Esophagus muscularis mucosa (tissue), 4 donors: ENCODE data around the gene SLC25A26. TPM values are rescaled to one million over a fixed set of nuclear protein-coding genes. Genes with fewer than 3 reads are reported as not detected.

Experiments
- DNase-seq: peaks from one replicate; pipeline ENCODE4 v3.0.0-alpha.2; 2017; ENCODE audit errors: extremely low spot score
- H3K27ac ChIP-seq, 4 donors: fragments of 200-600 bp; sonication (generic); replicated peaks in 1 of 4; 1 replicate in 3 of 4; 2 replicates in 1 of 4; pipeline ENCODE4 v1.5.1; 2016 to 2019; ENCODE audit warnings: mild to moderate bottlenecking in 1 of 4
- H3K27me3 ChIP-seq, 4 donors: fragments of 200-600 bp; sonication (generic); one replicate each; pipeline versions ENCODE4 v1.5.1 to v1.6.0; 2016 to 2019
- H3K36me3 ChIP-seq, 4 donors: fragments of 200-600 bp; sonication (generic); one replicate each; pipeline ENCODE4 v1.5.1; 2016 to 2019
- H3K4me1 ChIP-seq, 4 donors: fragments of 200-600 bp; sonication (generic); one replicate each; pipeline ENCODE4 v1.5.1; 2016 to 2019
- H3K4me3 ChIP-seq, 4 donors: fragments of 200-600 bp; sonication (generic); 1 replicate in 2 of 4; 2 replicates in 2 of 4; pipeline ENCODE4 v1.5.1; 2016 to 2019; ENCODE audit warnings: mild to moderate bottlenecking in 4 of 4, moderate library complexity in 1 of 4
- H3K9me3 ChIP-seq, 4 donors: fragments of 200-600 bp; sonication (generic); 1 replicate in 3 of 4; 2 replicates in 1 of 4; pipeline ENCODE4 v1.5.1; 2016 to 2019
- CTCF ChIP-seq, 3 experiments: fragments of 200-600 bp in 2 of 3; fragments of 450-650 bp in 1 of 3; sonication (generic) in 2 of 3; IDR thresholded peaks; one replicate each; pipeline ENCODE4 v1.5.1; 2017 to 2019; ENCODE audit warnings: antibody characterized with exemption in 3 of 3, mild to moderate bottlenecking in 2 of 3, moderate library complexity in 1 of 3
- EP300 ChIP-seq: sonication (generic); formaldehyde crosslinking; IDR thresholded peaks from one replicate; pipeline ENCODE4 v1.6.1; 2017; ENCODE audit warnings: antibody characterized with exemption
- POLR2A ChIP-seq: fragments of 450-650 bp; IDR thresholded peaks from one replicate; pipeline ENCODE4 v1.6.1; 2017; ENCODE audit warnings: antibody characterized with exemption, moderate library complexity, mild to moderate bottlenecking, low read depth
- POLR2AphosphoS5 ChIP-seq, 2 donors: sonication (generic); formaldehyde crosslinking; IDR thresholded peaks; one replicate each; pipeline ENCODE4 v1.6.1; 2017; ENCODE audit warnings: antibody characterized with exemption in 2 of 2
- WGBS: methylation state at CpG from one replicate; pipeline ENCODE4 v1.1.5; 2018; 5-methylcytosine and 5-hydroxymethylcytosine counted together
- intact Hi-C: fragments of 100-400 bp; cut with DNase I; formaldehyde crosslinking; loops from one replicate; pipeline ENCODE4 v1.15.1; 2023
- total RNA-seq, 4 donors: library from RNA; depleted of rRNA; stranded (reverse); fragments of >200 nt; gene quantifications; one replicate each; pipeline versions ENCODE4 v1.1.0 to v1.2.1, GENCODE V29; 2016

The SLC25A26 gene
- total RNA-seq, 4 donors from 2014 or later, result 23.0 to 39.0 (median 26.0) TPM

- intact Hi-C loops, result no loop called here
- H3K4me1 ChIP-seq, result peaks cover 7 to 12% (median 10%) of the 10 kb centered on the region in 4 donors
- H3K27me3 ChIP-seq, result no peaks in the 10 kb centered on the region
- TF ChIP-seq POLR2A, result no peak
- no peak for TF ChIP-seq CTCF (IDR thresholded peaks at IDR 0.05)
- TF ChIP-seq POLR2AphosphoS5 (IDR thresholded peaks at IDR 0.05), result no peak
- no peak for TF ChIP-seq EP300
- no peaks in the 10 kb centered on the region for H3K9me3 ChIP-seq
- DNase-seq, result no peak
- H3K36me3 ChIP-seq, result no peaks in the 10 kb centered on the region
- no peak overlapping the region for H3K4me3 ChIP-seq
- H3K27ac ChIP-seq, result no peak overlapping the region
- WGBS, result 58% methylated on average over 2 of the region's 2 CpGs
Measured at GRCh38 chr3:66354001-66354400, 133.2 kb downstream of the SLC25A26 start.

- no peaks in the 10 kb centered on the region for H3K9me3 ChIP-seq
- H3K27ac ChIP-seq, result no peak overlapping the region
- intact Hi-C loops, result no loop called here
- no peak for DNase-seq
- no peaks in the 10 kb centered on the region for H3K36me3 ChIP-seq
- H3K4me3 ChIP-seq, result no peak overlapping the region
- no peak for TF ChIP-seq POLR2AphosphoS5 (IDR thresholded peaks at IDR 0.05)
- no peak for TF ChIP-seq POLR2A
- no peak for TF ChIP-seq EP300
- TF ChIP-seq CTCF (IDR thresholded peaks at IDR 0.05), result no peak
- WGBS, result 95% methylated on average over 3 of the region's 3 CpGs
- H3K27me3 ChIP-seq, result no peaks in the 10 kb centered on the region
- peaks cover 7 to 12% (median 10%) of the 10 kb centered on the region in 4 donors for H3K4me1 ChIP-seq
Measured at GRCh38 chr3:66355394-66355793, 134.6 kb downstream of the SLC25A26 start.

GRCh38 chr3:66355997-66356396 lies 135.2 kb downstream of the SLC25A26 start:
- Histone ChIP-seq H3K27me3 (no peaks in the 10 kb centered on the region), H3K4me1 (peaks cover 7 to 12% (median 10%) of the 10 kb centered on the region in 4 donors), H3K4me3 (no peak overlapping the region), H3K36me3 (no peaks in the 10 kb centered on the region), H3K27ac (no peak overlapping the region), H3K9me3 (no peaks in the 10 kb centered on the region)
- TF ChIP-seq CTCF (IDR thresholded peaks at IDR 0.05) (no peak), EP300 (no peak), POLR2AphosphoS5 (IDR thresholded peaks at IDR 0.05) (no peak), POLR2A (no peak)
- WGBS, result 100% methylated on average over 1 of the region's 1 CpG
- intact Hi-C loops, result no loop called here
- no peak for DNase-seq

GRCh38 chr3:66361356-66361755 lies 140.6 kb downstream of the SLC25A26 start:
- Histone ChIP-seq H3K36me3 (no peaks in the 10 kb centered on the region), H3K4me1 (peaks cover 0 to 19% (median 10%) of the 10 kb centered on the region in 4 donors), H3K9me3 (no peaks in the 10 kb centered on the region), H3K4me3 (no peak overlapping the region), H3K27me3 (no peaks in the 10 kb centered on the region), H3K27ac (no peak overlapping the region)
- intact Hi-C loops, result no loop called here
- WGBS, result 97% methylated on average over 5 of the region's 5 CpGs
- DNase-seq, result no peak
- TF ChIP-seq POLR2A, result no peak
- no peak for TF ChIP-seq CTCF (IDR thresholded peaks at IDR 0.05)
- TF ChIP-seq POLR2AphosphoS5 (IDR thresholded peaks at IDR 0.05), result no peak

GRCh38 chr3:66362541-66362941 lies 141.7 kb downstream of the SLC25A26 start:
- TF ChIP-seq POLR2AphosphoS5 (IDR thresholded peaks at IDR 0.05) (no peak), CTCF (IDR thresholded peaks at IDR 0.05) (no peak), EP300 (no peak), POLR2A (no peak)
- DNase-seq, result no peak
- H3K36me3 ChIP-seq, result no peaks in the 10 kb centered on the region
- H3K9me3 ChIP-seq, result no peaks in the 10 kb centered on the region
- peaks cover 0 to 19% (median 10%) of the 10 kb centered on the region in 4 donors for H3K4me1 ChIP-seq
- H3K27ac ChIP-seq, result no peak overlapping the region
- intact Hi-C loops, result no loop called here
- no peak overlapping the region for H3K4me3 ChIP-seq
- 50% methylated on average over 3 of the region's 3 CpGs for whole genome bisulfite sequencing
- no peaks in the 10 kb centered on the region for H3K27me3 ChIP-seq
